NAMALWA (cell line): ENCODE results near the gene SLC19A3.
"Not testable (repeated sequence)": the region's sequence is repeated elsewhere in the genome, so short reads cannot be mapped to it uniquely, and the experiment has no call there.

Experiments used
- DNase-seq: peaks from one replicate; pipeline ENCODE4 v3.0.0-alpha.2; 2015; ENCODE audit warnings: low spot score

Gene SLC19A3

DNA sequence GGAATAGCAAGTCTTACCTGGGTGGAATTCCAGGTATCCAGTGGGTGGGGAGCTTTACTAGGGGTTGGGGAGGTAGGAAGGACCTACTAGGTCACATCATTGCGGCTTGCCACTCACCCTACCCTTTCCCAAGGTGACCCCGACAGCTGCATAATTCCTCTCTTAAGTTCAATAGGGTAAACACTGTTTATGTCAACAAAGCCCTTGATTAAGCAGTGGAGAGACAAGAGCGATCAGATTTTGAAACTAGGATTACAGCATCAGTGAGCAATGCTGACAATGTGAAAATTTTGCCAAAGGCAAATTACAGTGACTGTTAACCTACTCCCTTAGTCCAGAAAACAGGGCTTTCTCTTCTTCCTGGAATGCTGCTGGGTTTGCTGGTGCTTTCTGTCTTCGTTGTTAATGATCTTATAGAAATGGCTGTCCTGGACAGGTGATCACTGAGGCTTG is 14.5 kb downstream of the SLC19A3 start:
- no peak for DNase-seq

GRCh38 chr2:227701556-227701955 is 16.3 kb downstream of the SLC19A3 start:
- no peak for DNase-seq

GRCh38 chr2:227696990-227697679 is 20.7 kb downstream of the SLC19A3 start:
- DNase-seq: no peak

GRCh38 chr2:227687189-227687588 is 30.6 kb downstream of the SLC19A3 start:
- no peak for DNase-seq

- no peak for DNase-seq
These were observed 33.6 kb downstream of the SLC19A3 start for GRCh38 chr2:227684258-227684657.

- DNase-seq: no peak
These were observed 39.9 kb downstream of the SLC19A3 start for GRCh38 chr2:227677928-227678327.

GRCh38 chr2:227674485-227674884 is 43.3 kb downstream of the SLC19A3 start:
- no peak for DNase-seq

DNA sequence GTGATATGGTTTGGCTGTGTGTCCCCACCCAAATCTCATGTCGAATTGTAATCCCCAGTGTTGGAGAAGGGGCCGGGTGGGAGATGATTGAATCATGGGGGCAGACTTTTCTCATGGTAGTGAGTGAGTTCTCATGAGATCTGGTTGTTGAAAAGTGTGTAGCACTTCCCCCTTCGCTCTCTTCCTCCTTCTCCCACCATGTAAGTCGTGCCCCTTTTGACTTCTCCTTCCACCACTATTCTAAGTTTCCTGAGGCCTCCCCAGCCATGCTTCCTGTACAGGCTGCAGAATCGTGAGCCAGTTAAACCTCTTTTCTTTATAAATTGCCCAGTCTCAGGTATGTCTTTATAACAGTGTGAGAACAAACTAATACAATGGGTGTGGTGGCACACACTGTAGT is 44.2 kb downstream of the SLC19A3 start:
- DNase-seq: not testable (repeated sequence)

GRCh38 chr2:227671170-227671905 is 46.5 kb downstream of the SLC19A3 start:
- no peak for DNase-seq

- DNase-seq: not testable (repeated sequence)
These were observed 51.1 kb downstream of the SLC19A3 start, which contains the start of gene SCYGR5 for GRCh38 chr2:227666631-227667170. TSS of gene SCYGR5 (plus strand) at chr2:227666804. CDS start at chr2:227666804, 0 bp downstream.

- no peak for DNase-seq
These were observed 52.5 kb downstream of the SLC19A3 start for GRCh38 chr2:227665189-227665940.

DNA sequence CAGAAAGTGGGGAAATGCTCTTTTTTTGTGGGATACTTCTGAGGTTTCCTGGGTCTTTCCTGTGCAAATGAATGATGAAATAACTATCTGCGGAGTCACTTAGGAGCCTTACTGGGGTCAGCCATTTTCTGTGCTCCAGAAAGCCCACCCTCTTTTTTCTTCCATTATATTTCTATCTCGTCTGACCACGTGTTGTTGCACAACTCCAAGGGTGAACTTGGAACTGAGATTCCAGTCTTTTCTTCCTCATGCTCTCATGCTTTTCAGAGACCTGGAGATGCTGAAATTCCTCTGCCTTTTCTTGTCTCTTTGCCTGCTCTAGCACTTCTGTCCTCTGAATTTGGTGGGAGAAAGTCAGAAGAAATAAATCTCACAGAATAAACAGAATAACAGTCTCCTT is 56.0 kb downstream of the SLC19A3 start:
- DNase-seq: no peak

- no peak for DNase-seq
These were observed 56.7 kb downstream of the SLC19A3 start for GRCh38 chr2:227661025-227661649.

DNA sequence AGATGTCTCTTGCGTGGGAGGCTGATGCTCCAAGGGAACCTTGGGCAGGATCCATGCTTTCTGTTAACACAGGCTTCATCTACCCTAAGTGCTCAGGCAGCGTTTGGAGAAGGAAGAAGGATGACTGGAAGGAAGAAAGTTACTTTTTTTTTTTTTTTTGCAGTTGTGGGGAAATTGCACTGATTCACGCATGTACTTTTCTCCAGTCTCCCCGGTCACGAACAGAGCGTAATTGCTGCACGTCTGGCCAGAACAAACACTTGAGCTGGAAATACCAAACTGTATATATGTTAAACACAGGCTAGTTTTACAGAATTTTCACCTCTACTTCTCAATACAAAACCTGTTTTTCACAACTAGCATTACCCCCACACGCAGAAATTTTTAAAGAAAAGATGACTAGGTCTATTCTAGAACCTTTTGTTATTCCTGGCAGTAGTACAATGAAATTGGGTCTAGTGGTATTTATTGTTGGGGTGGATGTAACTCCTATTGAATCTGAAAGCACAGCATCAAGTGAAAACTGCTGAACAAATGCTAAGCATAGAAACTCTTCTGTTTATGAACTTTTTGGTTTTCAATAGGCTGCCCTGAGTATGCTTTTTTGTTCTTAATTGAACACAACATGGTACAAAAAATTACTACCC is 60.5 kb downstream of the SLC19A3 start:
- no peak for DNase-seq

DNA sequence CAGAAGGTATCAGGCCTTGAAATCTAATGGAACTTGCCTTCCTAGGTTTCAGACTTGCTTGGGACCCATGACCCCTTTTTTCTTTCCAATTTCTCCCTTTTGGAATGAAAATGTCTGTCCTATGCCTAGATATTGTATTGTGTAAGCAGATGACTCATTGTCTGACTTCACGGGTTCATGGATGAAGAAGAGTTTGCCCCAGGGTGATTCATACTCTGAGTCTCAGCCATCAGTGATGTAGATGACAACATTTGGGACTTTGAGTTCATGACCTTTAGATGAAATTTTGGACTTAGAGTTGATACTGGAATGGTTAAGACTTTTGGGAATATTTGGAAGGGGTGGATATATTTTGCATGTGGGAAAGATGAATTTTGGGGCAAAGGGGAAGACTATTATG is 62.4 kb downstream of the SLC19A3 start:
- DNase-seq: no peak

DNA sequence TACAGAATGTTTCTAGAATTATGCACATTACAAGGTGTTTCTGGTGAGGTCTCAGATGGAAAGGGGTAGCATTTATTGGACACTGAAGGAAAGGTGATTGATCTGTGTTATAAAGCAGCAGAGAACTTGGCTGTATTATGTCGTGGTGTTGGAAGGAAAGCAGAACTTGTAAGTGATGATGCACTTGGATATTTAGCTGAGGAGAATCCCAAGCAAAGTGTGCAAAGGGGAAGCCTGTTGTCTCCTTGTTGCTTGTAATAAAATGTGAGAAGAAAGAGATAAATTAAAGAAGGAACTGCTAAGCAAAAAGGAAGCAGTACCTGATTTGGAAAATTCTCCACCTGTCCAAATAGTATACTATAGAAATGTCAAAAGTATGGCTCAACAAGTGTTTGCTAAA is 63.4 kb downstream of the SLC19A3 start:
- DNase-seq: no peak

DNA sequence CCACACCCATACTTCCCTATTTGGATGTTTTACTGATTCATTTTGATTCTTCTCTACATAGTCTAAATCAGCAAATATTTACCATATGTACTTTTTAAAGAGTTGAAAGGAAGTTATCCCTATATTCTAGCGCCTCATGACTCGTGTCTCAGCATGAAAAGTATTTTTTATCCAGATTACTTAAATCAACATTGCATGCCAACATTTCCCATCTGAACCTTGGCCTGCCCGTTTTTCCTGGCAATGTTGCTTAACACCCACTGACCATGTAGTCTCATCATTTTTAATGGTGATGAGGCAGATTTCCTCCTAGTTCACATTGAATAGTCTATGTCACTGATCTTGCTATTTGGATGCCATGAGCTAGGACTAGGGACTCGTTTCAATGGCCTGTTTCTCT is 64.4 kb downstream of the SLC19A3 start:
- no peak for DNase-seq

DNA sequence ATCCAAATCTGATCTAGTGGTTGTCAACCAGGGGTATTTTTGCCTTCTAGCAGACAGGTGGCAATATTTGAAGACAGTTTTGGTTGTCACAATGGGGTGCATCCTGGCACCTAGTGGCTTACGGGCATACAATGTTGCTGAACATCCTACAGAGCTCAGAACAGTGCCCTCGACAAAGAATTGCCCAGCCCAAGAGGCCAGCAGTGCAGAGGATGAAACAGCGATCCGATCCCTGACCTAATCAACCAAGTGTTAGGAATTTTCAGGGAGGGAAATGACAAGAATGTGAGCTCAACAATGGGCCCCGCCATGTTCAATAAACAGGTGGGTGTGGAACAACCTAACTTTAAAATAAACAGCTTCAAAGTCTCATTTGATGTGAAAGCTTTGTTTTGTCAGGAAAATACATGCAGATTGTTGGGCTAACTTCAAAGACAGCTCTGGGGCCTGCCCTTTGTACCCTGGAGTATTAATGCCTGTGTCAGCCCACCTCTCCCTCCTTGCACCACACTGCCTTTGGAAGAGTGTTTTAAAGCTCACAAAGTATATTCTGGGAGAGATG is 73.8 kb downstream of the SLC19A3 start:
- no peak for DNase-seq

- DNase-seq: no peak
These were observed 75.2 kb downstream of the SLC19A3 start for GRCh38 chr2:227642656-227643055.

GRCh38 chr2:227634201-227634600 is 83.6 kb downstream of the SLC19A3 start:
- DNase-seq: no peak
